Measurements from ENCODE around the gene ANKRD23. TPM values are rescaled to one million over a fixed set of nuclear protein-coding genes. Genes with fewer than 3 reads are reported as not detected.
A peak's percentile ranks its signal among the peaks of the same experiment; 100 is the strongest.

ANKRD23 gene
- total and polyA plus RNA-seq, 2 of the 13 experiments (the other 11 are each of a cell fraction or from before 2014, with no cell fraction given): 1.5 to 1.6 TPM

- TF ChIP-seq CREBL2 (CRISPR knock-in tag; IDR thresholded peaks at IDR 0.05; ENCODE audit: borderline replicate concordance) (peak; percentile 0; the same call in 1 of the 2 replicates), CHCHD3 (CRISPR knock-in tag; IDR thresholded peaks at IDR 0.05) (0 out of 2 replicates have a peak, but pooled peaks have one; percentile 37), RNF219 (CRISPR knock-in tag; IDR thresholded peaks at IDR 0.05) (no peak), HMGXB4 (CRISPR knock-in tag; IDR thresholded peaks at IDR 0.05; ENCODE audit: borderline replicate concordance in 1 of 2, low read depth in 1 of 2) (no peak), NR2F2 (IDR thresholded peaks at IDR 0.05; ENCODE audit: borderline replicate concordance, low read depth) (no peak), SATB2 (CRISPR knock-in tag; IDR thresholded peaks at IDR 0.05) (no peak), FOSL2 (CRISPR knock-in tag; IDR thresholded peaks at IDR 0.05) (no peak), MYNN (CRISPR knock-in tag; IDR thresholded peaks at IDR 0.05; ENCODE audit: low read depth) (0 out of 2 replicates have a peak, but pooled peaks have one; percentile 60), ARID3A (IDR thresholded peaks at IDR 0.05; ENCODE audit: low read depth, low read length) (no peak), ARID2 (CRISPR knock-in tag; IDR thresholded peaks at IDR 0.05; ENCODE audit: borderline replicate concordance) (no peak), CEBPG (CRISPR knock-in tag; IDR thresholded peaks at IDR 0.05) (no peak), ZBTB4 (CRISPR knock-in tag; IDR thresholded peaks at IDR 0.05; ENCODE audit: borderline replicate concordance) (no peak), GTF3A (CRISPR knock-in tag; conservative IDR thresholded peaks at IDR 0.05) (peak; percentile 36; the same call in 1 of the 2 replicates), RBM39 (IDR thresholded peaks at IDR 0.05; ENCODE audit: low read depth, low read length, poor library complexity, severe bottlenecking) (peak; percentile 34), ISX (CRISPR knock-in tag; conservative IDR thresholded peaks at IDR 0.05) (no peak), ZNF83 (CRISPR knock-in tag; IDR thresholded peaks at IDR 0.05; ENCODE audit: borderline replicate concordance) (no peak), ZNF432 (CRISPR knock-in tag; IDR thresholded peaks at IDR 0.05; ENCODE audit: borderline replicate concordance) (no peak), ZSCAN31 (CRISPR knock-in tag; IDR thresholded peaks at IDR 0.05; ENCODE audit: low read depth) (peak; percentile 69; the same call in 1 of the 2 replicates), ZNF207 (IDR thresholded peaks at IDR 0.05; ENCODE audit: borderline replicate concordance) (no peak)
These were observed 24.1 kb upstream of the ANKRD23 start (continued) for GRCh38 chr2:96867756-96868554.

Measured in HepG2 (cell line).